Prostate gland (tissue), 2 donors: ENCODE results near the gene SPDYE2. TPM values are rescaled to one million over a fixed set of nuclear protein-coding genes. Genes with fewer than 3 reads are reported as not detected.
"Not testable (repeated sequence)": the region's sequence is repeated elsewhere in the genome, so short reads cannot be mapped to it uniquely, and the experiment has no call there.

Experiments
- DNase-seq: peaks from one replicate; pipeline ENCODE4 v3.0.0-alpha.2; 2019; ENCODE audit warnings: low spot score
- H3K27ac ChIP-seq, 2 donors: fragments of 200-600 bp; sonication (generic); 2 replicates each; pipeline ENCODE4 v1.5.1; 2017 to 2019
- H3K27me3 ChIP-seq: fragments of 200-600 bp; sonication (generic); replicated peaks from 2 replicates; pipeline ENCODE4 v1.5.1; 2019; ENCODE audit not compliant: insufficient read depth
- H3K36me3 ChIP-seq, 2 donors: fragments of 200-600 bp; sonication (generic); 1 replicate in 1 of 2; 2 replicates in 1 of 2; pipeline versions ENCODE4 v1.5.1 to v1.8.1; 2017 to 2019
- H3K4me1 ChIP-seq: fragments of 200-600 bp; sonication (generic); replicated peaks from 2 replicates; pipeline ENCODE4 v1.5.1; 2019
- H3K4me3 ChIP-seq, 2 donors: fragments of 200-600 bp; sonication (generic); 2 replicates each; pipeline ENCODE4 v1.5.1; 2017 to 2019
- H3K9me3 ChIP-seq: fragments of 200-600 bp; sonication (generic); 2 replicates; pipeline ENCODE4 v1.5.1; 2017
- WGBS: methylation state at CpG from one replicate; pipeline ENCODE4 v1.1.5; 2018; 5-methylcytosine and 5-hydroxymethylcytosine counted together
- intact Hi-C: fragments of 100-400 bp; cut with DNase I; formaldehyde crosslinking; loops from one replicate; pipeline ENCODE4 v1.14.2; 2022
- total RNA-seq, 2 donors: library from RNA; depleted of rRNA; stranded (reverse); fragments of >200 nt; gene quantifications; one replicate each; pipeline ENCODE4 v1.1.0, GENCODE V29; 2016

Gene SPDYE2
- total RNA-seq, 2 donors from 2014 or later: 1.8 TPM; not detected in 1

- intact Hi-C loops, H3K36me3 ChIP-seq, DNase-seq, H3K4me1 ChIP-seq, H3K27ac ChIP-seq, H3K9me3 ChIP-seq, H3K27me3 ChIP-seq: not testable (repeated sequence)
- H3K4me3 ChIP-seq: peak within 1 kb of the TSS in 1 of 2 donors; percentile 24
- WGBS: no CpG with 5 or more reads among the region's 61 CpGs
These were observed 33.4 kb upstream of the SPDYE2 start, which contains the start of gene RASA4B for GRCh38 chr7:102517550-102518147. Gene RASA4B (minus strand): TSS chr7:102517777. CDS start chr7:102517710, 67 bp downstream.

DNA sequence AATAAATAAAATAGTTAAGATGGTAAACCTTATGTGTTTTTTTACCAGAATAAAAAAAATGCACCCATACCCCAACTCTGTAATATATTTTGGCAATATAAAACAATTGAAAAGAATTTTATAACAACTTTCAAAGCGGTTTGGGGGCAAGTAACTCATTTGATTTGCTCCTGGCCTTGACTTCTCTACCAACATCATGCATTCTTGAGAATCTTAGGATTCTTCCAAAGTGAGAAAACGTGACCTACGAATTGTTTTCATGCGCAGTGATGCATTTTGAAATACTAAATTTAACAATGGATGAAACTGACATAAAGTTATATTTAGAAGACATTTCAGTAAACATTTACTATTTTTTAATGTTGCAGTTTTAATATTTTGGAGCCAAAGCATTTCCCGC is 30.2 kb upstream of the SPDYE2 start:
- H3K27me3 ChIP-seq, intact Hi-C loops, H3K4me3 ChIP-seq, H3K4me1 ChIP-seq, DNase-seq, H3K36me3 ChIP-seq, H3K9me3 ChIP-seq, H3K27ac ChIP-seq: not testable (repeated sequence)
- WGBS: no CpG with 5 or more reads among the region's 5 CpGs

GRCh38 chr7:102524803-102525202 is 26.2 kb upstream of the SPDYE2 start:
- H3K27ac ChIP-seq, H3K9me3 ChIP-seq, intact Hi-C loops, DNase-seq, H3K4me3 ChIP-seq, H3K27me3 ChIP-seq, H3K36me3 ChIP-seq, H3K4me1 ChIP-seq: not testable (repeated sequence)
- WGBS: 25% methylated on average over 1 of the region's 2 CpGs

DNA sequence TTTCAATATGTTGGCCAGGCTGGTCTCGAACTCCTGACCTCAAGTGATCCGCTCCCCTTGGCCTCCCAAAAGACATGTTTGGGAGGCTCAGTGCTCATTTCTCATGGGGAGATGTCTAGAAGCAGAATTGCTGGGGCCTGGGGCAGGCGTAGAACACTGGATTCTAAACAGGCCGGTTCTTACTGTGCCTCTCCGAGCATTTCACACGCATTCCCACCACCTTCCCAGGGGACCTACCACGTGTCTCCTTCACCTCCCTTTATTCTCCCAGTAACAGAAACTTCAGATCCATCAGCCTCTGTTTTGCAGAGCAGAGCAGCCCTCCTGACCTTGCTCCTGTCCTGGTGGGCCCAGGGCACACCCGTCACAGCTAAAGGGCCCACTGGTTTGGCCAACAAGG is 23.8 kb upstream of the SPDYE2 start:
- H3K4me1 ChIP-seq, H3K4me3 ChIP-seq, H3K36me3 ChIP-seq, intact Hi-C loops, H3K27me3 ChIP-seq, DNase-seq, H3K27ac ChIP-seq, H3K9me3 ChIP-seq: not testable (repeated sequence)
- 89% methylated on average over 1 of the region's 8 CpGs for WGBS

DNA sequence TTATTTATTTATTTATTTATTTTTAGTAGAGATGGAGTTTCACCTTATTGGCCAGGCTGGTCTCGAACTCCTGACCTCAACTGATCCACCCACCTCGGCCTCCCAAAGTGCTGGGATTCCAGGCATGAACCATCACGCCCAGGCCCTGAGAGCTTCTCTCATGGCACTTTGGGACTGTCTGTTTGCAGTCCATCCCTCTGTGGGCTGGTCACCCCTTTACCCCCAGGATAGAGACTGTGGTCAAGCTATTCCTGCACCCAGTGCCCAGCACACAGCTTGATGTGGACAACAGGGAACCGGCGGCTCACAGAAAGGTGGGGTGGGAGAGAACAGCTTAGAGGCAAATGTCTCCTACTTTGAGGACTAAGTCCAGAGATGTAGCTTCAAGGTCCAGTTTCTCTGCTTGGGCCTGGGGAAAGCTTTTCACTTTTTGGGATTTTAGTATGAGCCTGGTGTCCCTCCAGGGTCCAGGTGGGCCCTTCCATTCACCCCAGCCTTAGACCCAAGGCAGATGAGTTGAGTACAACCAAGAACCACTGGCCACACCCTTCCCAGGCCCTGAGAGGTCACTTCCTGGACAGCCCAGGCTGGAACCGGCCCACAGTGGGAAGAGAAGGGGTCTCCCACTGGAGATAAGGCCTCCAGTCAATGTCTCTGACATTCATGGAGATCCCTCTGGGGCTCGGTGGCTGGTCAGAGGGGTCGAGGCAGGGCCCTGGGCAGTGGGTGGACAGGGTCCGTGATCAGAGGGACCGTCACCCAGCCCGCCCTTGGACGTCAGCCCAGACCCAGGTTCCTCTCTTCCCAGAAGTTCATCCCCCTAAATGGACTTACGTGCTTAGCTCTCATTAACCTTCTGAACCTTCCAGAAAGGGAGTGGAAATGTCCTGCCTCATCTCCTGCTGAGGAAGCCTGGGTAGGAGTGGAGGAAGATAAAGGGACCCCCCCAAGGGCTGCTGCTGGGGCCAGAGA is 22.9 kb upstream of the SPDYE2 start:
- DNase-seq, H3K4me3 ChIP-seq, H3K4me1 ChIP-seq, H3K36me3 ChIP-seq, intact Hi-C loops, H3K9me3 ChIP-seq, H3K27me3 ChIP-seq, H3K27ac ChIP-seq: not testable (repeated sequence)
- 86% methylated on average over 3 of the region's 13 CpGs for WGBS

GRCh38 chr7:102531583-102531982 is 19.4 kb upstream of the SPDYE2 start:
- H3K9me3 ChIP-seq, H3K4me1 ChIP-seq, H3K4me3 ChIP-seq, intact Hi-C loops, H3K36me3 ChIP-seq, H3K27ac ChIP-seq, H3K27me3 ChIP-seq: not testable (repeated sequence)
- WGBS: no CpG with 5 or more reads among the region's 7 CpGs
- DNase-seq: peak; percentile 94

GRCh38 chr7:102532127-102532526 is 18.9 kb upstream of the SPDYE2 start:
- DNase-seq, H3K4me3 ChIP-seq, H3K27ac ChIP-seq, H3K36me3 ChIP-seq, H3K4me1 ChIP-seq, H3K9me3 ChIP-seq, H3K27me3 ChIP-seq, intact Hi-C loops: not testable (repeated sequence)
- WGBS: 89% methylated on average over 2 of the region's 2 CpGs

DNA sequence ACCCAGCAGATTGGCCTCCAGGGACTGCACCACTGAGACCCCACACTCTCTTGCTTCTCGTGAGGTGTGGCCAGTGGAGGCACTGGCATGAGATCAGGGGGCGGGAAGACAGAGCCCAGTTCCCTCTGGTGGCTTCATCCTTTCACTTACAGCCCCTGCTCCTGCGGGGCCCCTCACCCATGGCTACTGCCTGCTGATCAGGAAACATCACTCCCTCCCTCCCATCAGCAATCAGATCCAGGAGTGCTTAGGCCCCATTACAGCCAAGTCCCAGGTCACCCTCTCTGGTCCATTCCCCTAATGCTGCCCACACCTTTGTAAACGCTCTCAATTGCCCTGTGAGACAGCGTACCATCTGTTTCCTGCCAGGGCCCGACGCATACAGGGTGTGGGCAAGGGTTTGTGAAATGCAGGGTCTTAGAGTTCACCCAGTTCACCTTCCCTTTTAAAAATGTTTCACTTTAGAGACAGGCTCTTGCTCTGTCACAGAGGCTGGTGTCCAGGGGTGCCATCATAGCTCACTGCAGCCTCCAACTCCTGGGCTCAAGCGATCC is 15.9 kb upstream of the SPDYE2 start:
- H3K9me3 ChIP-seq, H3K27me3 ChIP-seq, DNase-seq, intact Hi-C loops, H3K36me3 ChIP-seq, H3K27ac ChIP-seq, H3K4me1 ChIP-seq, H3K4me3 ChIP-seq: not testable (repeated sequence)
- WGBS: 88% methylated on average over 2 of the region's 8 CpGs

GRCh38 chr7:102540604-102541003 is 10.4 kb upstream of the SPDYE2 start:
- WGBS: 96% methylated on average over 5 of the region's 6 CpGs

DNA sequence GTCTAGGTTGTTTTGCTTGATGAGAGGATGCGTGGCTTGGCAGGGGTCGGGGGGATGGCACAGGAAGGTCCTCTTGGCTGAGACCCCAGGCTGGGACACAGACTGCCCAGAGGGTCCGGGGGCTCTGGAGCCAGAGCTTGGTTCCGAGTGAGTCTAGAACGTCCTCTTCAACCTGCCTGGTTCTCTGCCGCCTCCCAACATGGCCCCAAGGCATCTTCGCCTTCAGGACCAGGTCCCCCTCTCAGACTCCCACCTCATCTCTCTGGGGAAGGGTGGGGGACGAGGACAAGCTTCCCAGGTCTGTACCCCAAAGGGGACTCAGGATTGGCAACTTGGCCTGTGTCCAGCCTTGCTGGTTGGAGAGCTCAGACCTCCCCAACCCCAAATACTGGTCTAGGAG is 8.9 kb upstream of the SPDYE2 start:
- intact Hi-C loops, DNase-seq, H3K4me1 ChIP-seq, H3K27me3 ChIP-seq, H3K36me3 ChIP-seq, H3K9me3 ChIP-seq, H3K27ac ChIP-seq, H3K4me3 ChIP-seq: not testable (repeated sequence)
- no CpG with 5 or more reads among the region's 8 CpGs for WGBS

More at GRCh38 chr7:102540604-102541003, 10.4 kb upstream of the SPDYE2 start:
- H3K4me3 ChIP-seq, DNase-seq, intact Hi-C loops, H3K9me3 ChIP-seq, H3K4me1 ChIP-seq, H3K36me3 ChIP-seq, H3K27ac ChIP-seq, H3K27me3 ChIP-seq: not testable (repeated sequence)

DNA sequence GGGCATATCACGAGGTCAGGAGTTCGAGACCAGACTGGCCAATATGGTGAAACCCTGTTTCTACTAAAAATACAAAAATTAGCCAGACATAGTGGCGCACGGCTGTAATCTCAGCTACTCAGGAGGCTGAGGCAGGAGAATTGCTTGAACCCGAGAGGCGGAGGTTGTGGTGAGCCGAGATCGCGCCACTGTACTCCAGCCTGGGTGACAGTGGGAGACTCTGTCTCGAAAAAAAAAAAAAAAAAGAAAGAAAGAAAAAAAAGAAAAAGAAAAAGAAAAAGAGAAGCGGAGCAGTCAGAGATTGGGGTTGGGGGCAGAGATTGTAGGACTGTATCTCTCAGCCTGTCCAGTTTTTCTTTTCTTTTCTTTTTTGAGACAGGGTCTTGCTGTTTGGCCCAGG is 8.3 kb upstream of the SPDYE2 start:
- H3K36me3 ChIP-seq, intact Hi-C loops, H3K9me3 ChIP-seq, H3K27me3 ChIP-seq, DNase-seq, H3K27ac ChIP-seq, H3K4me3 ChIP-seq, H3K4me1 ChIP-seq: not testable (repeated sequence)
- WGBS: 91% methylated on average over 4 of the region's 11 CpGs

- H3K4me3 ChIP-seq, H3K27me3 ChIP-seq, H3K9me3 ChIP-seq, intact Hi-C loops, DNase-seq, H3K36me3 ChIP-seq, H3K4me1 ChIP-seq, H3K27ac ChIP-seq: not testable (repeated sequence)
- WGBS: no CpG with 5 or more reads among the region's 8 CpGs
These were observed 7.4 kb upstream of the SPDYE2 start, which contains the start of gene UPK3BL2 for GRCh38 chr7:102543596-102543995. Gene UPK3BL2 (minus strand): TSS chr7:102543696. CDS start chr7:102543636, 60 bp downstream.
